HEK293 (cell line): ENCODE results near the gene PDE3A.

Experiments
- ZNF704 ChIP-seq: fragments of 450-650 bp; formaldehyde crosslinking; IDR thresholded peaks from 2 replicates; pipeline ENCODE4 v1.5.1; 2016; ENCODE audit warnings: missing biosample characterization, missing genetic modification characterization
- TF ChIP-seq, protein P1 (sequence below): IDR thresholded peaks from 2 replicates; pipeline ENCODE4 v1.6.1; 2011; ENCODE audit warnings: mild to moderate bottlenecking, low read depth, low read length, borderline replicate concordance

DNA sequence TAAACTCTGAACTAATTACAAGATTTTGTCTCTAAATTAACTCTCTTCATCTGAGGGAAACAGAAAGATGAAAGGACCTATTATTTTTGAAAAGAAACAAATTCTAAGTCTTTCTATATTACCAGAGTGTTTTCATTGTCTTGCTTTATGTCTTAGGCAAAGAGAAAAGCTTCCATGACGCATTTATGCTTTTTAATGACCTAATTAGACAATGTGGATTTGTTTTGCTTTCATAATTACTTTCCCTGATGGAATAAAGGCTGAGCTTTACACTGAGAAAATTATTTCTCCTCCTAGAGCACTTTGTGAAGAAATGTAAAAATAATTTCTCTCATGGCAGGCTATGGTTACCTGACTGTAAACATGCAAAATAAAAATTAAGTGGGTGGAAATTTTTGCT, 188.8 kb downstream of the PDE3A start:
- TF ChIP-seq, protein P1, sequence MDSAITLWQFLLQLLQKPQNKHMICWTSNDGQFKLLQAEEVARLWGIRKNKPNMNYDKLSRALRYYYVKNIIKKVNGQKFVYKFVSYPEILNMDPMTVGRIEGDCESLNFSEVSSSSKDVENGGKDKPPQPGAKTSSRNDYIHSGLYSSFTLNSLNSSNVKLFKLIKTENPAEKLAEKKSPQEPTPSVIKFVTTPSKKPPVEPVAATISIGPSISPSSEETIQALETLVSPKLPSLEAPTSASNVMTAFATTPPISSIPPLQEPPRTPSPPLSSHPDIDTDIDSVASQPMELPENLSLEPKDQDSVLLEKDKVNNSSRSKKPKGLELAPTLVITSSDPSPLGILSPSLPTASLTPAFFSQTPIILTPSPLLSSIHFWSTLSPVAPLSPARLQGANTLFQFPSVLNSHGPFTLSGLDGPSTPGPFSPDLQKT = no peak
- TF ChIP-seq ZNF704 (tag by site-specific recombination) = no peak
